ENCODE measurements around the gene CFAP299. TPM values are rescaled to one million over a fixed set of nuclear protein-coding genes. Genes with fewer than 3 reads are reported as not detected.

CFAP299 gene
- total RNA-seq, 1 experiment from 2014 or later = not detected

DNA sequence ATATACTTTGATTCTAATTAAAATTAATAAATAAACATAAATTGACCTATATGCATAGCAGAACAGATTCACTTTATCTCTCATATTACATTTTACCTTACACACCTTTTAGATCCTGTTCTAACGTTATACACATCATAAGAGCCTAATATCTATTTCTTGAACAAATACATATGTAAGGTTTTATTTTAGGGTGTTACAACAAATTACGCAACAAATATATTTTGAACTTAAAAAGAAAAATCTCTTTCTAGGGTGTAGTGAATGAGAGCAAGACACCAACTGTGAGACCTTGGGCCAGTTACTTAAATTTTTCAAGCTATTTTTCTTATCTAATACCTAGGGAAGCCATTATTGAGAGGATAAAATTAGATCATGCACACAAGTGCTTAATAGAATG lies 191.2 kb downstream of the CFAP299 start:
- no TSS peak for BruUV-seq (replicated peaks)
- ChIA-PET POLR2A (ENCODE audit: low non-redundant PET) (no interaction called here), CTCF (no interaction called here)

DNA sequence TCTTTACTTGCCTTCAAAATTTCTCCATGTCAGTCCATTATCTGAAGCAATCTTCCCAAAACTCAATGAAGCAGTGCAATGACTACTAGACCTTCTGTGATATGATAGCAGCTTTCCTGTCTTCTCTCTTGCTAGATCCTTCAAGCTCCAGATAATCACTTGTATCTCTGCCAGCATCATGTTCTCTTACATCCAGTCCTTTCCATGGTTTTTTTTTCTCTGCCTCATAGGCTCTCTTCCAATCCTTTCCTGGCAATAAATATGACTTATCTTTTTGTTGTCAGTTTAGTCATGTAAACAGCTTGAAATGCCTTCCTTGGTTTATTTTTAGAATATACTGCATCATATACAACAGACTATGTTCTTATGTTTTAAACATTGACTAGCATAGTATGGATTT lies 193.5 kb downstream of the CFAP299 start:
- Histone ChIP-seq H3K9me3 (ENCODE audit: low read depth, low read length, poor library complexity, severe bottlenecking) (no peaks in the 10 kb centered on the region), H3K4me1 (ENCODE audit: insufficient read depth, low read length, poor library complexity, severe bottlenecking) (no peaks in the 10 kb centered on the region), H3K36me3 (ENCODE audit: insufficient read depth, low read length, poor library complexity, severe bottlenecking) (no peaks in the 10 kb centered on the region), H3K27ac (ENCODE audit: low read depth, low read length, poor library complexity, severe bottlenecking) (no peak overlapping the region), H3K27me3 (replicated peaks; ENCODE audit: insufficient read depth, low read depth, low read length, poor library complexity) (no peaks in the 10 kb centered on the region), H3K4me3 (ENCODE audit: low read depth, low read length, poor library complexity, severe bottlenecking) (no peak overlapping the region)
- no peak for DNase-seq (ENCODE audit: low spot score)
- ChIA-PET POLR2A (ENCODE audit: low non-redundant PET) (no interaction called here), CTCF (no interaction called here)
- TF ChIP-seq, protein P1, sequence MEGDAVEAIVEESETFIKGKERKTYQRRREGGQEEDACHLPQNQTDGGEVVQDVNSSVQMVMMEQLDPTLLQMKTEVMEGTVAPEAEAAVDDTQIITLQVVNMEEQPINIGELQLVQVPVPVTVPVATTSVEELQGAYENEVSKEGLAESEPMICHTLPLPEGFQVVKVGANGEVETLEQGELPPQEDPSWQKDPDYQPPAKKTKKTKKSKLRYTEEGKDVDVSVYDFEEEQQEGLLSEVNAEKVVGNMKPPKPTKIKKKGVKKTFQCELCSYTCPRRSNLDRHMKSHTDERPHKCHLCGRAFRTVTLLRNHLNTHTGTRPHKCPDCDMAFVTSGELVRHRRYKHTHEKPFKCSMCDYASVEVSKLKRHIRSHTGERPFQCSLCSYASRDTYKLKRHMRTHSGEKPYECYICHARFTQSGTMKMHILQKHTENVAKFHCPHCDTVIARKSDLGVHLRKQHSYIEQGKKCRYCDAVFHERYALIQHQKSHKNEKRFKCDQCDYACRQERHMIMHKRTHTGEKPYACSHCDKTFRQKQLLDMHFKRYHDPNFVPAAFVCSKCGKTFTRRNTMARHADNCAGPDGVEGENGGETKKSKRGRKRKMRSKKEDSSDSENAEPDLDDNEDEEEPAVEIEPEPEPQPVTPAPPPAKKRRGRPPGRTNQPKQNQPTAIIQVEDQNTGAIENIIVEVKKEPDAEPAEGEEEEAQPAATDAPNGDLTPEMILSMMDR (conservative IDR thresholded peaks at IDR 0.05; ENCODE audit: low read depth, low read length) = no peak
- no peak for TF ChIP-seq EZH2 (IDR thresholded peaks at IDR 0.05; ENCODE audit: borderline replicate concordance, low read depth, low read length, poor library complexity, severe bottlenecking)
- BruUV-seq (replicated peaks) = no TSS peak
- intact Hi-C loops (cut with micrococcal nuclease; ENCODE audit: unreplicated experiment) = no loop called here

More for the DNA sequence above, 191.2 kb downstream of the CFAP299 start:
- intact Hi-C loops (cut with micrococcal nuclease; ENCODE audit: unreplicated experiment) = no loop called here
- Histone ChIP-seq H3K4me3 (ENCODE audit: low read depth, low read length, poor library complexity, severe bottlenecking) (no peak overlapping the region), H3K9me3 (ENCODE audit: low read depth, low read length, poor library complexity, severe bottlenecking) (no peaks in the 10 kb centered on the region), H3K27me3 (replicated peaks; ENCODE audit: insufficient read depth, low read depth, low read length, poor library complexity) (no peaks in the 10 kb centered on the region), H3K4me1 (ENCODE audit: insufficient read depth, low read length, poor library complexity, severe bottlenecking) (no peaks in the 10 kb centered on the region), H3K27ac (ENCODE audit: low read depth, low read length, poor library complexity, severe bottlenecking) (no peak overlapping the region), H3K36me3 (ENCODE audit: insufficient read depth, low read length, poor library complexity, severe bottlenecking) (no peaks in the 10 kb centered on the region)
- TF ChIP-seq EZH2 (IDR thresholded peaks at IDR 0.05; ENCODE audit: borderline replicate concordance, low read depth, low read length, poor library complexity, severe bottlenecking) = no peak
- TF ChIP-seq, protein P1 (conservative IDR thresholded peaks at IDR 0.05; ENCODE audit: low read depth, low read length) = no peak
- DNase-seq (ENCODE audit: low spot score) = no peak

DNA sequence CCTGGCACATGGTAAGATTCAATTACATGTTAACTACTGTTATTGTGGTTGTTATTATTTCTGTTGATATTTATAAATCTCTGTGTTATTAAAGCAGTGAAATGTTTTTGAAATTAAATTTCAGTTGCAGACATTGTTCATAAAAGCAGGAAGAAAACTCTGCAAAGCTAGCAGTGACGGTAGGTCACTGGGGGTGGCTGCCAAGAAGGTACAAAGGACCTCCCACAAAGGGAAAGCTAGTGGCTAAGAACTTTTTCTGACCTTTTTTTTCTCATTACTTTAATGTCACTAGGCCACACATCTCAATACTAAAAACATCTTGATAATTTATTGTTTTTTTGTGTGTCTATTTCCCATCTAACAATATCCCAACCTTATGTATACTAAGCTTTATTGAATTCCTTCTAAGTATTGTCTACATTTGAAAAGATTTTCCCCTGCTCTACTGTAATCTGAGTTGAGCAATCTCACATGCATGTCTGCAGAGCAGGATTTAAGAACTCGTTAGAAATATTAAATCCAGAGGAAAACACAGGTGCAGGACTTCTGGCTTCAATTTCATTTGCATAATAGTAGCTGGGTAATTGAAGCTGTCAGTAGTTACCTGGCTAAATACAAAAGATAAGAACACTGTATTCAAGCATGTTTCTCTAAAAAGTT lies 197.3 kb downstream of the CFAP299 start:
- no peaks in the 10 kb centered on the region for H3K36me3 ChIP-seq (ENCODE audit: insufficient read depth, low read length, poor library complexity, severe bottlenecking)
- no peaks in the 10 kb centered on the region for H3K4me1 ChIP-seq (ENCODE audit: insufficient read depth, low read length, poor library complexity, severe bottlenecking)
- intact Hi-C loops (cut with micrococcal nuclease; ENCODE audit: unreplicated experiment) = no loop called here
- no peaks in the 10 kb centered on the region for H3K9me3 ChIP-seq (ENCODE audit: low read depth, low read length, poor library complexity, severe bottlenecking)
- ChIA-PET CTCF (no interaction called here), POLR2A (ENCODE audit: low non-redundant PET) (no interaction called here)
- no peak overlapping the region for H3K4me3 ChIP-seq (ENCODE audit: low read depth, low read length, poor library complexity, severe bottlenecking)
- H3K27ac ChIP-seq (ENCODE audit: low read depth, low read length, poor library complexity, severe bottlenecking) = no peak overlapping the region
- DNase-seq (ENCODE audit: low spot score) = no peak
- no peaks in the 10 kb centered on the region for H3K27me3 ChIP-seq (replicated peaks; ENCODE audit: insufficient read depth, low read depth, low read length, poor library complexity)
- no TSS peak for BruUV-seq (replicated peaks)
- TF ChIP-seq, protein P1 (conservative IDR thresholded peaks at IDR 0.05; ENCODE audit: low read depth, low read length) = no peak
